NCI-H2227 treated with DMSO at 0.1 percent for 48 hours (cell line): ENCODE measurements around the gene STX19.
A peak's percentile ranks its signal among the peaks of the same experiment; 100 is the strongest.
"Not testable (repeated sequence)": the region's sequence is repeated elsewhere in the genome, so short reads cannot be mapped to it uniquely, and the experiment has no call there.

ENCODE experiments used
- DNase-seq: peaks from one replicate; lab custom pipeline; 2025; lab: John Stamatoyannopoulos, UW

STX19 gene

GRCh38 chr3:94028093-94028837 is at the start of gene STX19:
STX19 (minus strand) TSS chr3:94028597; CDS start chr3:94015269, 13,328 bp downstream.
- no peak for DNase-seq

DNA sequence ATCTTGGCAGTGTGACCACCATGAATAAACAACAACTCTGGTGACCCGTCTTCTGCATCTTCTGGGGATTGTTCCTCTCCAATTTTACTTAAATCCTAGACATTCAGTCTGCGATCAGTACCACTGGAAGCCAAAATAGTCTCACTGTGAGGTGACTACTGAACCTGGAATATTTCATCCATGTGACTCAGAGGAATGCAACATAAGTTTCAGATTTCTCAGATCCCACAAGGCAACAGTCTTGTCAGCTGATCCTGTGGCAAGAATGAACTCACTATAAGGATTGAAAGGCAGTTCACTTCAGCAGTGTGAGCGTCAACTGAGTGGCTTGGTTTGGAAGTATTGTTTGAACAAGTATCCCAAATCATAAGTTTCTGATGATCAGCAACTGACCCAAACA is 47.7 kb upstream of the STX19 start:
- DNase-seq: no peak

- DNase-seq: no peak
These were observed 43.4 kb upstream of the STX19 start for GRCh38 chr3:94071713-94072284.

DNA sequence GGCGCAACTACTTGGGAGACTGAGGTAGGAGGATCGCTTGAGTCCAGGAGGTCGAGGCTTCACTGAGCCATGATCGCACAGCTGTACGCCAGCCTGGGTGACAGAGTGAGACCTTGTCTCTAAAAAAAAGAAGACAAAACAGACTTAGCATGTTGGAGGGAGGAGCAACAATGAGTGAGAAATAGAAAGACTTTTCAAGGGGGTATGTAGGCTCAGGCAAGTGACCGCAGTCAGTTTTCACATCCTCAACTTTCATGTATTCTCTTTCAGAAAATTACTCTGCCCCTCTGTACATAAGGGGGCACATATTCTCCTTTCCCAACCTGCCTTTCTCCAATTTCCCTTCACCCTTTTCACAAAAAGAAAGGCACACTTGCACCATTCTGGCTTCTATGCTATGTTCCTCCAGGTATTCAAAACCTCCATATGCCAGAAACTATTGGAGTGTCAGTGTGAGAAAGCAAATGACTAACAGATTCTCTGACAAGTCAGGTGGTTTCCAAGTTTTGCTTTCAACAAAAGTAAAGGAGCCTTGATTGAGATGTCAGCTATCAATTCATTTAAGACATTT is 42.0 kb upstream of the STX19 start:
- no peak for DNase-seq

DNA sequence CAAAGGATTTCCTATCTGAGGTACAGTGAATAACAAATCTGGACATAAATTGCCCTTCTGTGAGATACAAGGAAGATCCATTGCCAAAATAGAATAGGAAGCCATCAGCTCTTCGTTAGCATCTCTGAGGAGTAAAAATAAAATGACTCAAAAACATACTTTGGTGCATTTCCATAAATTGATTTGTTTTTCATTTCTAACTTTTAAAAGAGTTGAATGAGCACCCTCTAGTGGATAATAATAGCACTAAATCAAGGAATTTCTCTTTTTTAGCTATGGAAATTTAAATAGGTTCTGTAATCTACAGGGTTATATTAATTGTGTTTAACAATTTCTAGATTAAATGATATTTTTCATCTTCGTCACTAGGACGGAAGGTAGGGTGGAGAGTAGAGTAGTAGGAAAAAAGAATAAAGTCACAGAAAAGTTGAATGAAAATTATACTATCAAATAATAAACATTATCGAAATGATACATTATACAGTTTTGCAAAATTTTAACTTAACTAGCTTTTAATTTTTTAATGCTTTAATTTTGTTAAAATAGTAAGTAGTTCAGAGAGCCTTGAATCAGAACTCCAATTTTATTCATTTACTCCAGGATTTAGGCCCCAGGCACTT is 40.9 kb upstream of the STX19 start:
- no peak for DNase-seq

DNA sequence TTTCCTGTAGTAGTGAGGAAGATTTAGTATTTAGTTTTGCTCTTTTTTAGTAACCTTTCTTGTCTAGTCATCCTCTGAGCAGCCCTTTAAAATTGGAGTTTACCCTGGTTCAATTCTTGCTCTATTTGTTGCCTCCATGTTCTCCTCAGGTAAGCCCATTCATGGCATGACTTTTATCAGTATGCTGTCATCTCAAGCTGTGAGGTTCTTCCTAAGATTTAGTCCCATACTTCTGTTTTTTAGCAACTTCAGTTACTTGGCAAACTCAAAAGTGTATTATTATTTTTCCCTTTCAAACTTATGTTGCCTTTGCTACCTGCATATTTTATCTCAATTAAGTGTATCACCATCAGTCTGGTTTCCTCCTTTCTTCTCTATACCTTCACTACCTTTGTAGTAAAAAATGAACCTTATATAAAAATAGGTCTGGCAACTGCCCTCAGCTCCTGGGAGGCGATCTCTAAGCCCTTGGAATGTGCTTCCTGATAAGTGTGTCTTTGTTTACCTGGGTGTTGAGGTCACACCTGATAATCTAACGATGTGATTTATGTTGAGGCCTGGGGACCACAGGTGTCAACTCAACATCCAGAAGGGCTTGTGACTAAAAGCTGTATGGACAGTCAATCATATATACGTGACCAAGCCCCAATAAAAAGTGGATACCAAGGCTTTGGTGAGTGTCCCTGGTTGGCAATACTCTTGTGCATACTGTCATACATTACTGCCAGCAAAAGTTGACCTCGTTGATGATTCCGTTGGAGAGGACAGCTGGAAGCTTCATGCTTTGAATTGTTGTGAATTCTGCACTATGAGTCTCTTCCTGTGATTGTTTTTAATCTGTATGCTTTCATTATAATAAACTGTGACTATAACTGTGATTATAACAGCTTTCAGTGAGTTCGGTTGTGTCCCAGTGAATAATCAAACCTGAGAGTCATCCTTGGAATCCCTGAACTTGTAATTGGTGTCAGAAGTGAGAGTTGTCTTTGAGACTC is 38.4 kb upstream of the STX19 start:
- no peak for DNase-seq

DNA sequence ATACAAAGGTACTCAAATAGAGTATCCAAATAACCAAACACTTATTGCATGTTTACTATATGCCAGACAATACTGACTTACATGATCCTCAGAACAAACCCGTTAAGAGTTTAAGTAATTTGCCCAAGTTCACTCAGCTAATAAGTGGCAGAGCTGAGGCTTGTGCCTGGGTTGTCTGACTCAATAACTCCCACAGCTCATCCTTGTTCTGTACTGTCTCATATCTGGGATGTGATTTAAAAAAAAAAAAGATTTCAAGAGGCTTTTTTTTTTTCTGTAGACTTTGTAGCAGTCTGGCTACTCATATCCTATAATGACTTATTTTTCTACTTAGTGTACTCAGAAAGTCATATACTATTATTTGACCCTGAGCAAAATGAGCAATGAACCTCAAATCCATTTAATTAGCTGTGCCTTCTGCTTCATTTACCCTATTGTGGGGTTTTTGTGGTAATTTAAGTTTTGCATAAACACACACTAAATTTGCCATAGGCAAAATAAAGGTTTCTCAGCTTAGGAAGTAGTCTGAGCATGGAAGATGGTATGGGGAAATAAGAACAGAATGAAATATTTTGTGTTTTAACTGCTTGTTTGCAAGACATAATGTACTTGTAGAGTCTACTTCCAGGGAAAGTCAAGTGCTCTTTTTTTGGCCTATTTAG is 37.6 kb upstream of the STX19 start:
- DNase-seq: no peak

GRCh38 chr3:94065122-94065521 is 36.7 kb upstream of the STX19 start:
- no peak for DNase-seq

GRCh38 chr3:94064243-94064860 is 36.0 kb upstream of the STX19 start:
- DNase-seq: no peak

DNA sequence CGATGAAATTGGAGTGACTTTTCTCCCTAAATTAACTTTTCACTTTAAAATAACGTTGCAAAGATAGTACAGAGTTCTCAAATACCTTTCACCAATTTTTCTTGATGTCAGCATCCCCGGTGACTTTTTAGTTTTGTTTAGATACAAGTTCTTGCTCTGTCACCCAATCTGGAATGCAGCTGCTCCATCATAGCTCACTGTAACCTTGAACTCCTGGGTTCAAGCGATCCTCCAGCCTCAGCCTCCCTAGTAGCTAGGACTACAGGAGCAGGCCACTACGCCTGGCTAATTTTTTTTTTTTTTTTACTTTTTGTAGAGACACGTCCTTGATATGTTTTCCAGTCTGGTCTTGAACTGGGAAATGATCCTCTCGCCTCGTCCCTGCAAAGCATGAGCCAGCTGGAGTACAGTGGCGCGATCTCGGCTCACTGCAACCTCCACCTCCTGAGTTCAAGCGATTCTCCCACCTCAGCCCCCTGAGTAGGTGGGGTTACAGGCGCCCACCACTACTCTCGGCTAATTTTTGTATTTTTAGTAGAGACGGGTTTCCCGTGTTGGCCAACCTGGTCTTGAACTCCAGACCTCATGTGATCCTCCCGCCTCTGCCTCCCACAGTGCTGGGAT is 35.2 kb upstream of the STX19 start:
- DNase-seq: peak; percentile 25

DNA sequence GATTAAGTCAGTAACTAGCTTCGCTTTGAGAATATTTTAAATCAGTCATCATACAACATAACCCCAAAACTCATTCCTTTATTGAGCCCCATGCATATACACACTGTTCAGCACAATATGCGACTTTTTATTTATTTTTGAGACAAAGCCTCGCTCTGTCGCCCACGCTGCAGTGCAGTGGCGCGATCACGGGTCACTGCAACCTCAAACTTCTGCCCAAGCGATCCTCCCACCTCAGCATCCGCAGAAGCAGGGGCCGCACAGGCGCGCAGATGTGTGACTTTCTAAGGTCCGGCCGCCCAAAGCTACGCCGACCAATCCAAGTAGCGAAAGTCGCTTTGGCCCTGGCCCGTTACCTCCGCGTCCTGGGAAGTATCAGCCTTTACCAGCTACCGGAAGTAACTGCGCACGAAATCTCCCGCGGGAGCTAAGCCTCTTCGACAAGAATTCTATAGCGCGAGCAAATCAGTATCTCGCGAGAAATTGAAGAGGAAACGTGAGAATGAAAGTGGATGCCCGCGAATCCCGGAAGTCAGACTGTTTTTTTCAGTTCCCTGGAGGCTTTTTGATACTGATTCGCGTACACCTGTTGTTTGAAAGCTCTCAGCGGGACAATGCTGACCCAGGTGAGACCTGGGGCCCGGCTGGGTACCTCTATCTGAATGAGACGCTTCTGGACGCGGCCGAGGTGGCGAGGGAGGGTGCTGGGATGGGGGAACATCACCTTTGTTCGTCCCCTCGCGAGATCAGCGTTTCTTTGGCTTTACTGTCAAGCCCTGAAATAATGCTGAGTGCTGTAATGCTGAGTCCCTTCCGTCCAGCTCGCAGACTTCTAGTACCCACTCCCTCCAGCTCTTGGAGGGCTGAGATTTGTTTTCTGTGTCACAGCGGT is 34.4 kb upstream of the STX19 start, which contains the start of the genes DHFR2 and NSUN3:
DHFR2 (minus strand) TSS at position 404 of the 892 bp plus-strand sequence. CDS start 1,405 bp downstream, outside the sequence.
NSUN3 (plus strand) TSS at position 549 of the 892 bp plus-strand sequence; CDS start at position 615, 66 bp downstream.
- peak; percentile 93 for DNase-seq

GRCh38 chr3:94061297-94061696 is 32.9 kb upstream of the STX19 start:
- no peak for DNase-seq

- no peak for DNase-seq
These were observed 22.1 kb upstream of the STX19 start for GRCh38 chr3:94050546-94050945.

DNA sequence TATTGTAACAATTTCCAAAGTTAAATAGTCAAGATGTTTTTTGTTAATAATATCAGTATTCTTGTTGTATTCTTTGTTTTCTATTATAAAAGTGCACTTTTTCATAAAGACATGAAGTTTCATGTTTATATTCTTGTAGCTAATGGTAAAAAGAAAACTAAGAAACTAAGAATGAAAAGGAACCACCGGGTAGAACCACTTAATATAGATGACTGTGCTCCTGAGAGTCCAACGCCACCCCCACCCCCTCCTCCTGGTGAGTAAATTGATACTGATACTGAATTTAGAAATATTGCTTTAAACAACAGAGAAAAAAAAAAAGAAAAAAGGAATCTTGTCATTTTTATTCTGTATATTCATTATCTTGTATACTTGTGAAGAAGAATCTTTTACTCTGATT is 20.9 kb upstream of the STX19 start:
- no peak for DNase-seq

- no peak for DNase-seq
These were observed 18.1 kb upstream of the STX19 start for GRCh38 chr3:94046533-94046932.

- DNase-seq: not testable (repeated sequence)
These were observed 15.9 kb upstream of the STX19 start for GRCh38 chr3:94044100-94044936.

DNA sequence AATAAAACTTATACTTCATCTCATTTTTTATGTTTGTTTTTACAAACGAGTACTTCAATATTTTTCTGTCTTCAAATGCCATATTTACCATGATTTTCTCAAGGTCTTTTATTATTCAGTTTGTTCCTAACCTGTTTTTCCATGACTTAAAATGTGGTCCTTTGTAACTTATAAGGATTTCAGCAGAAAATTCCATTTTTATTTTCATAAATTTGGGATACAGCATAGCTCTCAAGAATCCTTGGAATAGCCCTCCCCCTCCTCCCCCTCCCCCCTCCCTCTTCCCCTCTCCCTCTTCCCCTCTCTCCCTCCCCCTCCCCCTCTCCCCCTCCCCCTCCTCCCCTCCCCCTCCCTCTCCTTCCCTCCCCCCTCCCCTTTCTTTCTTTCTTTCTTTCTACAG is 14.9 kb upstream of the STX19 start:
- DNase-seq: no peak

DNA sequence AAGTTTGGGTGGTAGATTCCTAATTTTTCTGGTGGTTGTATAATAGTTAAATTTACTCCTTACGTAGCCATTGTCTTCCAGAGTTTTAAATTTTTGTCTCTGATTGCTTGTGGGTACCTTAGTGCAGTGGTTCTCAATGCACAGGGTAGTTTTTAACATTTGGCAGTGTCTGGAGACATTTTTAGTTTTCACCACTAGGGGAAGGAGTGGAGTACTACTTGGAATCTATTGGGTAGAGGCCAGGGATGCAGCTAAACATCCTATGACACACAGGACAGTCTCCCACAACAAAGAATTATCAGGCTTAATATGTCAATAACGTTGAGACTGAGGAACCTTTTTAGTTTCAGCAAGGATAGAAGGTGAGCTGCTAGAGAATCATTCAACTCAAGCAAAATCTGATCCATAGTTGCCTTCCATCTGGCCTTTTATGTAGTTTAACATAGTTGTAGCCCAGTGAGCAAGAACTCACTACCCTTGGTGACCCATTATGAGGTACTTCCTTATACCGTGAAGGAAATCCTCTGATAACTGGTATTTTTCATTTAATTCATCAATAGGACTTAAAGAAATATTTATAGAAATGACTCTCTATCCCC is 8.6 kb upstream of the STX19 start:
- no peak for DNase-seq
